Suprapubic skin (tissue), 4 donors: Measurements from ENCODE around the gene CTNNA3. TPM values are rescaled to one million over a fixed set of nuclear protein-coding genes. Genes with fewer than 3 reads are reported as not detected.

ENCODE experiments used
- DNase-seq, 2 donors: peaks; one replicate each; pipeline ENCODE4 v3.0.0-alpha.2; 2019; ENCODE audit warnings: low spot score in 2 of 2
- H3K27ac ChIP-seq: fragments of 200-600 bp; sonication (generic); one replicate; pipeline ENCODE4 v1.5.1; 2019
- H3K27me3 ChIP-seq: fragments of 200-600 bp; sonication (generic); one replicate; pipeline ENCODE4 v1.5.1; 2019
- H3K36me3 ChIP-seq: fragments of 200-600 bp; sonication (generic); one replicate; pipeline ENCODE4 v1.5.1; 2019
- H3K4me1 ChIP-seq: fragments of 200-600 bp; sonication (generic); one replicate; pipeline ENCODE4 v1.5.1; 2019
- H3K4me3 ChIP-seq: fragments of 200-600 bp; sonication (generic); one replicate; pipeline ENCODE4 v1.5.1; 2019; ENCODE audit warnings: mild to moderate bottlenecking
- H3K9me3 ChIP-seq: fragments of 200-600 bp; sonication (generic); one replicate; pipeline ENCODE4 v1.5.1; 2019
- EP300 ChIP-seq: sonication (generic); formaldehyde crosslinking; IDR thresholded peaks from one replicate; pipeline ENCODE4 v1.6.1; 2017; ENCODE audit warnings: antibody characterized with exemption
- POLR2A ChIP-seq, 2 donors: fragments of 450-650 bp; IDR thresholded peaks; one replicate each; pipeline ENCODE4 v1.6.1; 2017; ENCODE audit warnings: antibody characterized with exemption in 2 of 2, mild to moderate bottlenecking in 2 of 2, moderate library complexity in 2 of 2
- POLR2AphosphoS5 ChIP-seq, 3 donors: sonication (generic); formaldehyde crosslinking; IDR thresholded peaks; one replicate each; pipeline ENCODE4 v1.6.1; 2017; ENCODE audit warnings: antibody characterized with exemption in 3 of 3
- WGBS: methylation state at CpG from one replicate; pipeline ENCODE4 v1.1.5; 2018; 5-methylcytosine and 5-hydroxymethylcytosine counted together
- total RNA-seq, 4 donors: library from RNA; depleted of rRNA; stranded (reverse); fragments of >200 nt; gene quantifications; one replicate each; pipeline ENCODE4 v1.1.0, GENCODE V29; 2016
- TF ChIP-seq, protein P1 (sequence below), 2 donors: fragments of 200-600 bp in 1 of 2; fragments of 450-650 bp in 1 of 2; sonication (generic) in 1 of 2; IDR thresholded peaks; one replicate each; pipeline ENCODE4 v1.5.1; 2016 to 2019; ENCODE audit warnings: antibody characterized with exemption in 2 of 2, mild to moderate bottlenecking in 1 of 2, moderate library complexity in 1 of 2

CTNNA3 gene
- total RNA-seq, 4 donors from 2014 or later = 0.08 to 0.29 (median 0.21) TPM

DNA sequence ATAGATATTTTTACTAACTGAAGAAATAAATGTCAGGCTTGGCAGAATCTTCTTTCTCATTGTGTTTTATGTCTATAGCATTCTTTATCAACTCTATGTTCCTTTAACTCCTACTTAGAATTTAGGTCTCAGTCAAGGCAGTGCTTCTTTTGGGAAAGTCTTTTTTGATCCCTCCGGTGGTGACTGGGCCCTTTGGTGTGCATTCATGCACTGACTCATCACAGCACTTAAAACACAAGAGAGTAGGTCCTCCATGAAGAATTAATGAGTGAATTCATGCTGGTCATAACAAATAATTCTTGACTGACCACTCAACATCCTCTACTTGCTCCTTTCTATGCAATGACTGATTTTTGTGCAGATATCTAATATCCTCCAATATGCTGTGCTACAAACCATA lies 1229.0 kb downstream of the CTNNA3 start:
- WGBS = 79% methylated on average over 1 of the region's 1 CpG
- Histone ChIP-seq H3K4me3 (no peak overlapping the region), H3K27me3 (no peaks in the 10 kb centered on the region), H3K27ac (no peak overlapping the region), H3K9me3 (no peaks in the 10 kb centered on the region), H3K36me3 (no peaks in the 10 kb centered on the region), H3K4me1 (no peaks in the 10 kb centered on the region)
- no peak for TF ChIP-seq EP300
- TF ChIP-seq POLR2A (IDR thresholded peaks at IDR 0.05) = no peak
- TF ChIP-seq, protein P1, sequence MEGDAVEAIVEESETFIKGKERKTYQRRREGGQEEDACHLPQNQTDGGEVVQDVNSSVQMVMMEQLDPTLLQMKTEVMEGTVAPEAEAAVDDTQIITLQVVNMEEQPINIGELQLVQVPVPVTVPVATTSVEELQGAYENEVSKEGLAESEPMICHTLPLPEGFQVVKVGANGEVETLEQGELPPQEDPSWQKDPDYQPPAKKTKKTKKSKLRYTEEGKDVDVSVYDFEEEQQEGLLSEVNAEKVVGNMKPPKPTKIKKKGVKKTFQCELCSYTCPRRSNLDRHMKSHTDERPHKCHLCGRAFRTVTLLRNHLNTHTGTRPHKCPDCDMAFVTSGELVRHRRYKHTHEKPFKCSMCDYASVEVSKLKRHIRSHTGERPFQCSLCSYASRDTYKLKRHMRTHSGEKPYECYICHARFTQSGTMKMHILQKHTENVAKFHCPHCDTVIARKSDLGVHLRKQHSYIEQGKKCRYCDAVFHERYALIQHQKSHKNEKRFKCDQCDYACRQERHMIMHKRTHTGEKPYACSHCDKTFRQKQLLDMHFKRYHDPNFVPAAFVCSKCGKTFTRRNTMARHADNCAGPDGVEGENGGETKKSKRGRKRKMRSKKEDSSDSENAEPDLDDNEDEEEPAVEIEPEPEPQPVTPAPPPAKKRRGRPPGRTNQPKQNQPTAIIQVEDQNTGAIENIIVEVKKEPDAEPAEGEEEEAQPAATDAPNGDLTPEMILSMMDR (IDR thresholded peaks at IDR 0.05) = no peak
- TF ChIP-seq POLR2AphosphoS5 (IDR thresholded peaks at IDR 0.05) = no peak
- no peak for DNase-seq

DNA sequence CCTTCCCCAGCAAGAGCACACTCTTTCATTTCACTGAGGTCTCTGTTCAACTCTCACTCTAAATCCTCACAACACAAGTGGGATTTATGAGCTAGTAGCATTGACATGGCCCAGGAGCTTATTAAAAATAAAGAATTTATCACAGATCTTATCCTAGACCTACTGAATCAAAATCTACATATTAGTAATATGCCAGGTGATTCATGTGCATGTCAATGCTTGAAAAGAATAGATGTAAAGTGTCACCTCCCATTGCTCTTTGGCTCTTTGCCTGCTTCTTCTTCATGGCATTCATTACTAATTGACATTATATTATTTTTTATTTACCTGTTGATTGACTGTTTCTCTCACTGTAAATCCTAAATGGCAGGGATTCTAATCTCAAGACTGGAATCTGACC lies 1229.4 kb downstream of the CTNNA3 start:
- H3K9me3 ChIP-seq = no peaks in the 10 kb centered on the region

DNA sequence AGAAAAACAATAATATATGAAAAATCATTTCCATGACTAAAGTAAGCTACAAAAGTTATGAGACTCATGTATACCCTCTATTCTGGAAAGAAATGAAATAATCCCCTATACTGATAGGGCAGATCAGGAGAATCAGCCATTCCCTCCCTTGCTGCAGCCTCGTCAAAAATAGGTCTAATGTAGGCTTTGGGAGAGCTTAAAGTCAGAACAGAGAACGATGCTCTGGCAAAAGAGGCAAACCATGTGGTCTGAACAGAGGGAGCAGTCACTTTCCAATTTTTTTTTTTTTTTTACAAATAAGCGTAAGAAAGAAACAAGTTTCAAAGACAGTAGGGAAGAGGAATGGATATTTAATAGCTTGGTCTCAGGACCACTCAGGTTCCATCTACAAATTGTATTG lies 1232.4 kb downstream of the CTNNA3 start:
- no peak overlapping the region for H3K4me3 ChIP-seq

More for the DNA sequence above, 1229.4 kb downstream of the CTNNA3 start:
- H3K4me1 ChIP-seq = no peaks in the 10 kb centered on the region
- TF ChIP-seq, protein P1 (IDR thresholded peaks at IDR 0.05) = no peak
- no peak for TF ChIP-seq POLR2A (IDR thresholded peaks at IDR 0.05)
- TF ChIP-seq EP300 = no peak
- no peak for TF ChIP-seq POLR2AphosphoS5 (IDR thresholded peaks at IDR 0.05)
- no peak for DNase-seq
- H3K27ac ChIP-seq = no peak overlapping the region
- no peaks in the 10 kb centered on the region for H3K36me3 ChIP-seq
- H3K27me3 ChIP-seq = no peaks in the 10 kb centered on the region
- no peak overlapping the region for H3K4me3 ChIP-seq

DNA sequence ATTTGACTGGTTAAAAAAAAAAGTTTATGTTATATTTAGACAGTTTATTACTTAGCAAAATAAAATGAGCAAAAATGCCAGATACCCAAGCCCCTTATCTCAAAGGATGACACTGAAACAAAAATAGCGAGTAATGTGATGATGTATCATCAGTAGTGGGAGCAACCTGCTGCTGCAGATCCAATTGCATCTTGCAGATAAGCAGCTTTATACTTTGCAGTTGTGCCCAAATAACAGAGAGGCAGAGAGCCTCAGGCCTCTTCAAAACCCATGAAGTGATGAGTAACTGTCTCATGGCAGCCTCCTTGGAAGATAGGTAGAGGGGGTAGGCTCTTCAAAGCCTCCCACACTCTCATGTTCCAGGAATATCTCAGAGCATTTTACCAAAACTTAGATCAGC lies 1238.4 kb downstream of the CTNNA3 start:
- WGBS = 82% methylated on average over 1 of the region's 1 CpG

More for the DNA sequence above, 1232.4 kb downstream of the CTNNA3 start:
- H3K9me3 ChIP-seq = no peaks in the 10 kb centered on the region
- no peak overlapping the region for H3K27ac ChIP-seq
- TF ChIP-seq, protein P1 (IDR thresholded peaks at IDR 0.05) = no peak
- no peak for TF ChIP-seq POLR2AphosphoS5 (IDR thresholded peaks at IDR 0.05)
- no peak for TF ChIP-seq POLR2A (IDR thresholded peaks at IDR 0.05)
- TF ChIP-seq EP300 = no peak
- H3K36me3 ChIP-seq = no peaks in the 10 kb centered on the region
- no peak for DNase-seq
- 78% methylated on average over 3 of the region's 3 CpGs for WGBS
- no peaks in the 10 kb centered on the region for H3K27me3 ChIP-seq
- no peaks in the 10 kb centered on the region for H3K4me1 ChIP-seq

DNA sequence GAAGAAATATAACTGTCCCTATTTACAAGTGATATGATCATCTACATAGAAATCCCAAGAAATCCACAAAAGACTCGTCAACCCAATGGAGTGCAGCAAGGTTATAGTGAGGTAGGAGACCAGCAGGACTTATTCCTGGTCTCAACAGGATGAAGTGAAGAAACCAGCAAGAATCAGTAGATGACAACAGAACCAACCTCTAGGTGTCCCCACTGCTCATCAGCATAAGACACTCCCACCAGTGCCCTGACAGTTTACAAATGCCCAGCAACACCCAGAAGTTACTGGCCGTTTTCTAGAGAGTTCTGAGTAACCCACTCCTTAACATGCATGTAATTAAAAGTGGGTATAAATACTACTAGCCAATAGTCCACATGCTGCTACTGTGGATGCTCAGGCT lies 1240.7 kb downstream of the CTNNA3 start:
- no peak for DNase-seq
- H3K27ac ChIP-seq = no peak overlapping the region
- no peaks in the 10 kb centered on the region for H3K9me3 ChIP-seq
- WGBS = 71% methylated on average over 2 of the region's 2 CpGs
- no peaks in the 10 kb centered on the region for H3K4me1 ChIP-seq
- H3K27me3 ChIP-seq = no peaks in the 10 kb centered on the region
- TF ChIP-seq EP300 (no peak), POLR2A (IDR thresholded peaks at IDR 0.05) (no peak), POLR2AphosphoS5 (IDR thresholded peaks at IDR 0.05) (no peak)
- TF ChIP-seq, protein P1 (IDR thresholded peaks at IDR 0.05) = no peak
- no peak overlapping the region for H3K4me3 ChIP-seq
- no peaks in the 10 kb centered on the region for H3K36me3 ChIP-seq

More for the DNA sequence above, 1238.4 kb downstream of the CTNNA3 start:
- H3K27ac ChIP-seq = no peak overlapping the region
- H3K27me3 ChIP-seq = no peaks in the 10 kb centered on the region
- no peaks in the 10 kb centered on the region for H3K36me3 ChIP-seq
- DNase-seq = no peak
- no peak overlapping the region for H3K4me3 ChIP-seq
- H3K4me1 ChIP-seq = no peaks in the 10 kb centered on the region
- no peaks in the 10 kb centered on the region for H3K9me3 ChIP-seq
- TF ChIP-seq POLR2AphosphoS5 (IDR thresholded peaks at IDR 0.05) = no peak
- TF ChIP-seq POLR2A (IDR thresholded peaks at IDR 0.05) = no peak
- TF ChIP-seq, protein P1 (IDR thresholded peaks at IDR 0.05) = no peak
- TF ChIP-seq EP300 = no peak
